H1 (cell line): Measurements from ENCODE around the gene PARP4.

Experiments
- HDAC6 ChIP-seq: IDR thresholded peaks from one replicate; pipeline ENCODE4 v1.7.1; 2012; ENCODE audit warnings: low read depth, mild to moderate bottlenecking, inconsistent platforms, low read length, moderate library complexity
- NANOG ChIP-seq: IDR thresholded peaks from 2 replicates; pipeline ENCODE4 v1.6.1; 2011; ENCODE audit warnings: low read length, low read depth, mild to moderate bottlenecking, inconsistent platforms; ENCODE audit not compliant: insufficient read depth, poor library complexity, severe bottlenecking
- POLR2AphosphoS5 ChIP-seq: IDR thresholded peaks from 2 replicates; pipeline ENCODE4 v1.6.1; 2011; ENCODE audit warnings: low read depth, low read length
- YY1 ChIP-seq: IDR thresholded peaks from 2 replicates; pipeline ENCODE4 v1.6.1; 2011; ENCODE audit warnings: low read depth, mild to moderate bottlenecking, low read length
- TF ChIP-seq, protein P1 (sequence below), 3 experiments: IDR thresholded peaks; 1 replicate in 2 of 3; 2 replicates in 1 of 3; pipeline versions ENCODE4 v1.5.1 to v1.6.1; 2011; ENCODE audit warnings: low read length in 3 of 3, mild to moderate bottlenecking in 3 of 3, inconsistent platforms in 2 of 3, low read depth in 1 of 3, moderate library complexity in 1 of 3; ENCODE audit not compliant: insufficient read depth in 1 of 3; ENCODE audit errors: control extremely low read depth in 1 of 3
- TF ChIP-seq, protein P2 (sequence below): IDR thresholded peaks from 2 replicates; pipeline ENCODE4 v1.6.1; 2011; ENCODE audit warnings: low read length, improper control_type of control experiment
- TF ChIP-seq, protein P3 (sequence below): IDR thresholded peaks from 2 replicates; pipeline ENCODE4 v1.6.1; 2012; ENCODE audit warnings: inconsistent platforms
- TF ChIP-seq, protein P4 (sequence below): IDR thresholded peaks from 2 replicates; pipeline ENCODE4 v1.6.1; 2011; ENCODE audit warnings: low read depth, mild to moderate bottlenecking, low read length; ENCODE audit not compliant: insufficient read depth

DNA sequence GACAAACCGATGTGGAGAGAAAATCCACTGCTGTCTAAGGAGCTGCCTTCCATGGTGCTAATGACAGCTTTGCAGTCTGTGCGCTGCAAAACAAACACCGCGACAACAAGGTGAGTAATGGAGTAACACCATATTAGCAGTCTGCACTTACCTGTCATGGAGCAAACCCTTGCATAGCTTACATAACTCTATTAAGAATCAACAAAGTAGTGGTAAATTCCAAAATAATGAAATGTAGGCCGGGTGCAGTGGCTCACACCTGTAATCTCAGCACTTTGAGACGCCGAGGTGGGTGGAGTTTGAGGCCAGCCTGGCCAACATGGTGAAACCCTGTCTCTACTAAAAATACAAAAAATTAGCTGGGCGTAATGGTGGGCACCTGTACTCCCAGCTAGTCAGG, 56.2 kb downstream of the PARP4 start:
- TF ChIP-seq, protein P1, sequence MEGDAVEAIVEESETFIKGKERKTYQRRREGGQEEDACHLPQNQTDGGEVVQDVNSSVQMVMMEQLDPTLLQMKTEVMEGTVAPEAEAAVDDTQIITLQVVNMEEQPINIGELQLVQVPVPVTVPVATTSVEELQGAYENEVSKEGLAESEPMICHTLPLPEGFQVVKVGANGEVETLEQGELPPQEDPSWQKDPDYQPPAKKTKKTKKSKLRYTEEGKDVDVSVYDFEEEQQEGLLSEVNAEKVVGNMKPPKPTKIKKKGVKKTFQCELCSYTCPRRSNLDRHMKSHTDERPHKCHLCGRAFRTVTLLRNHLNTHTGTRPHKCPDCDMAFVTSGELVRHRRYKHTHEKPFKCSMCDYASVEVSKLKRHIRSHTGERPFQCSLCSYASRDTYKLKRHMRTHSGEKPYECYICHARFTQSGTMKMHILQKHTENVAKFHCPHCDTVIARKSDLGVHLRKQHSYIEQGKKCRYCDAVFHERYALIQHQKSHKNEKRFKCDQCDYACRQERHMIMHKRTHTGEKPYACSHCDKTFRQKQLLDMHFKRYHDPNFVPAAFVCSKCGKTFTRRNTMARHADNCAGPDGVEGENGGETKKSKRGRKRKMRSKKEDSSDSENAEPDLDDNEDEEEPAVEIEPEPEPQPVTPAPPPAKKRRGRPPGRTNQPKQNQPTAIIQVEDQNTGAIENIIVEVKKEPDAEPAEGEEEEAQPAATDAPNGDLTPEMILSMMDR (IDR thresholded peaks at IDR 0.05; ENCODE audit: control extremely low read depth in 1 of 3, insufficient read depth in 1 of 3, low read depth in 1 of 3, low read length in 3 of 3): no peak
- TF ChIP-seq, protein P2, sequence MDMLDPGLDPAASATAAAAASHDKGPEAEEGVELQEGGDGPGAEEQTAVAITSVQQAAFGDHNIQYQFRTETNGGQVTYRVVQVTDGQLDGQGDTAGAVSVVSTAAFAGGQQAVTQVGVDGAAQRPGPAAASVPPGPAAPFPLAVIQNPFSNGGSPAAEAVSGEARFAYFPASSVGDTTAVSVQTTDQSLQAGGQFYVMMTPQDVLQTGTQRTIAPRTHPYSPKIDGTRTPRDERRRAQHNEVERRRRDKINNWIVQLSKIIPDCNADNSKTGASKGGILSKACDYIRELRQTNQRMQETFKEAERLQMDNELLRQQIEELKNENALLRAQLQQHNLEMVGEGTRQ: no peak
- TF ChIP-seq POLR2AphosphoS5: no peak
- TF ChIP-seq HDAC6: no peak
- TF ChIP-seq NANOG: no peak
- TF ChIP-seq, protein P3, sequence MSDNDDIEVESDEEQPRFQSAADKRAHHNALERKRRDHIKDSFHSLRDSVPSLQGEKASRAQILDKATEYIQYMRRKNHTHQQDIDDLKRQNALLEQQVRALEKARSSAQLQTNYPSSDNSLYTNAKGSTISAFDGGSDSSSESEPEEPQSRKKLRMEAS: no peak
- no peak for TF ChIP-seq YY1
- TF ChIP-seq, protein P4, sequence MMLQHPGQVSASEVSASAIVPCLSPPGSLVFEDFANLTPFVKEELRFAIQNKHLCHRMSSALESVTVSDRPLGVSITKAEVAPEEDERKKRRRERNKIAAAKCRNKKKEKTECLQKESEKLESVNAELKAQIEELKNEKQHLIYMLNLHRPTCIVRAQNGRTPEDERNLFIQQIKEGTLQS: no peak
